Lower lobe of right lung (tissue), 2 donors: Measurements from ENCODE around the gene TRIM14. TPM values are rescaled to one million over a fixed set of nuclear protein-coding genes. Genes with fewer than 3 reads are reported as not detected.
A peak's percentile ranks its signal among the peaks of the same experiment; 100 is the strongest.

ENCODE experiments used
- ATAC-seq, 2 donors: fragments of 200-7000 bp; cut with Tn5 transposase; one replicate each; pipeline ENCODE4 v1.9.1; 2020 to 2022; ENCODE audit warnings: mild to moderate bottlenecking in 2 of 2, moderate library complexity in 2 of 2
- DNase-seq: peaks from one replicate; pipeline ENCODE4 v3.0.0-alpha.2; 2020
- H3K27ac ChIP-seq: fragments of 200-600 bp; one replicate; pipeline ENCODE4 v1.8.0; 2022
- H3K27me3 ChIP-seq: fragments of 200-600 bp; one replicate; pipeline ENCODE4 v1.8.0; 2022; ENCODE audit warnings: low read depth
- H3K36me3 ChIP-seq: fragments of 200-600 bp; one replicate; pipeline ENCODE4 v1.8.0; 2022; ENCODE audit warnings: mild to moderate bottlenecking
- H3K4me1 ChIP-seq: fragments of 200-600 bp; one replicate; pipeline ENCODE4 v1.8.0; 2022
- H3K4me3 ChIP-seq: fragments of 200-600 bp; one replicate; pipeline ENCODE4 v1.8.0; 2022; ENCODE audit warnings: mild to moderate bottlenecking
- H3K9me3 ChIP-seq: fragments of 200-600 bp; one replicate; pipeline ENCODE4 v1.8.0; 2022
- intact Hi-C: fragments of 100-400 bp; cut with DNase I; formaldehyde crosslinking; loops from one replicate; pipeline ENCODE4 v1.11.0; 2022
- total RNA-seq: library from RNA; stranded (reverse); fragmentation: NEBNext Ultra II Directional; extraction: Animal tissue kit (Norgen Biotek cat#: 25700); gene quantifications from one replicate; pipeline ENCODE4 v1.2.1, GENCODE V29; 2021
- TF ChIP-seq, protein P1 (sequence below): fragments of 200-600 bp; IDR thresholded peaks from one replicate; pipeline ENCODE4 v1.8.0; 2022; ENCODE audit warnings: antibody characterized with exemption, mild to moderate bottlenecking
- donor health status: DM: no; HTN: yes; CAD: no; lungs with severe emphysema.

The TRIM14 gene
- total RNA-seq, 1 donor from 2014 or later, result 82.5 TPM

- intact Hi-C loops, result no loop called here
- Histone ChIP-seq H3K9me3 (no peaks in the 10 kb centered on the region), H3K4me1 (peaks cover 10% of the 10 kb centered on the region), H3K4me3 (no peak overlapping the region), H3K36me3 (peaks cover 84% of the 10 kb centered on the region), H3K27me3 (no peaks in the 10 kb centered on the region), H3K27ac (no peak overlapping the region)
- no peak for DNase-seq
- TF ChIP-seq, protein P1, sequence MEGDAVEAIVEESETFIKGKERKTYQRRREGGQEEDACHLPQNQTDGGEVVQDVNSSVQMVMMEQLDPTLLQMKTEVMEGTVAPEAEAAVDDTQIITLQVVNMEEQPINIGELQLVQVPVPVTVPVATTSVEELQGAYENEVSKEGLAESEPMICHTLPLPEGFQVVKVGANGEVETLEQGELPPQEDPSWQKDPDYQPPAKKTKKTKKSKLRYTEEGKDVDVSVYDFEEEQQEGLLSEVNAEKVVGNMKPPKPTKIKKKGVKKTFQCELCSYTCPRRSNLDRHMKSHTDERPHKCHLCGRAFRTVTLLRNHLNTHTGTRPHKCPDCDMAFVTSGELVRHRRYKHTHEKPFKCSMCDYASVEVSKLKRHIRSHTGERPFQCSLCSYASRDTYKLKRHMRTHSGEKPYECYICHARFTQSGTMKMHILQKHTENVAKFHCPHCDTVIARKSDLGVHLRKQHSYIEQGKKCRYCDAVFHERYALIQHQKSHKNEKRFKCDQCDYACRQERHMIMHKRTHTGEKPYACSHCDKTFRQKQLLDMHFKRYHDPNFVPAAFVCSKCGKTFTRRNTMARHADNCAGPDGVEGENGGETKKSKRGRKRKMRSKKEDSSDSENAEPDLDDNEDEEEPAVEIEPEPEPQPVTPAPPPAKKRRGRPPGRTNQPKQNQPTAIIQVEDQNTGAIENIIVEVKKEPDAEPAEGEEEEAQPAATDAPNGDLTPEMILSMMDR, result no peak
- ATAC-seq, result no peak
Observed at GRCh38 chr9:98083566-98084183, 35.3 kb downstream of the TRIM14 start.

DNA sequence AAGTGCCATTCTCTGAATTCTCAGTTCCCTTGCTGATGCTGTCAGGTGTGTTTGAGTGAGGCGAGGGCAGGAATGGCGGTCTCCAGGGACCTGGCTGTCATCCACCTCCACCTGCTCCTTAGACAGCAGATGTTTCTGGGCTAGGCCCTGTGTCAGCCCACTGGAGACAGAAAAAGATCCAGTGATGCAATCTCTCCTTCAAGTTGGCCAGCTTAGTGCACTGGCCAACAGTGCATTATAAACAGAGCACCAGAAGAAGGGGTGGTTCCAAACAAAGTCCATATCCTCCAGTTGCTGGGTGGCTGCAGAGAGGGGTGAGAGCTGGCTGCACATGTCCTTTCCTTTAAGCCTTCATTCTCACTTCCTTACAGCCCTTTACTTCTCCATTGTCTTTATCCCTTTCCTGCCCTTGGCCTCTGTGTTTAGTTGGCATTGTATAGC, 35.9 kb downstream of the TRIM14 start:
- ATAC-seq (peak; percentile 4 to 54), DNase-seq (no peak)
- H3K4me3 ChIP-seq, result no peak overlapping the region
- peaks cover 10% of the 10 kb centered on the region for H3K4me1 ChIP-seq
- no peaks in the 10 kb centered on the region for H3K27me3 ChIP-seq
- H3K9me3 ChIP-seq, result no peaks in the 10 kb centered on the region
- no peak overlapping the region for H3K27ac ChIP-seq
- TF ChIP-seq, protein P1, result no peak
- intact Hi-C loops, result no loop called here
- H3K36me3 ChIP-seq, result peaks cover 89% of the 10 kb centered on the region

DNA sequence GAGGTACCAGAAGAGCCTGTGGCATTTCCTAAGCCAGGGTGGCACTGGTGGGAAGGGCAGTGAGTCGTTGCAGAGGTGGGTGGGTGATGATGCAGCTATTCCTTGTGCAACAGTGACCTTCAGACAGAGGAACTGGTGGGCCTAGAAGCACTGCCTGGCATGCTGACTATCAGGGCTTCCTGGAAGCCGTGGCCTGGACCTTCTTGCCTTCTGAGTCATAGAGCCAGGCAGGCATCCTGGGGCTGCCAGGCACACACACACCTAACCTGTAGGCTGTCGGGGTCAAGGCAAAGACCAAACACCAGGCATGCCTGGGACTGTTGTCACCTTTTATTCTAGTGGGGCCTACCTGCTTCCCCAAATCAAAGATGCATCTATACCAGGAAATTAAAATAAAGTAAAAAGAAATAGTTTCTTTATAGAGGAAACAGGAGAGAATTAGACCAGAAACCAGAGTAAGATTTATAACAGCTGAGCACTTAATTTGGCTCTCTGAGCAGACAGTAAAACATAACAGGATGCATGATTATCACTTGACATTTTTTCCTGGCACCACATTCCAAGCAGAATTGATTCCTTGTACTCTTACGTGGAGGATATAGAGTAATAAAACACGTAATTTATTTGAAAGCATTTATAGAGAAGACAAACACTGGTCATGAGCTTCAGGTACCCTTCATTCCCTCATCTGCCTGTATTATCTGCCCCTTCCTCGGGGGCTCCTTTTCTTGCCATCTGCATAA, 37.4 kb downstream of the TRIM14 start:
- no peaks in the 10 kb centered on the region for H3K9me3 ChIP-seq
- H3K27ac ChIP-seq, result peak overlapping the region; percentile 22
- ATAC-seq, result peak; percentile 66 to 70
- no peak overlapping the region for H3K4me3 ChIP-seq
- H3K27me3 ChIP-seq, result no peaks in the 10 kb centered on the region
- TF ChIP-seq, protein P1, result no peak
- peak; percentile 64 for DNase-seq
- H3K4me1 ChIP-seq, result peaks cover 10% of the 10 kb centered on the region
- H3K36me3 ChIP-seq, result peaks cover 89% of the 10 kb centered on the region
- intact Hi-C loops, result no loop called here

DNA sequence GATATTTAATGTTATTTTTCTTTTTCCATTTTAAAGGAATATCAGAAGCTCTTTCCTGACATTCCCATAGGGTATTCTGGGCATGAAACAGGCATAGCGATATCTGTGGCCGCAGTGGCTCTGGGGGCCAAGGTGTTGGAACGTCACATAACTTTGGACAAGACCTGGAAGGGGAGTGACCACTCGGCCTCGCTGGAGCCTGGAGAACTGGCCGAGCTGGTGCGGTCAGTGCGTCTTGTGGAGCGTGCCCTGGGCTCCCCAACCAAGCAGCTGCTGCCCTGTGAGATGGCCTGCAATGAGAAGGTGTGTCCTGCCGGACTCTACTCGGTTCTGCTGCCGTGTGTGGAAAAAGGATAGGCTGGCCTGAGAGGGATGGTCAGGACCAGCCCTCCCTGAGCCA, 38.2 kb downstream of the TRIM14 start:
- Histone ChIP-seq H3K9me3 (no peaks in the 10 kb centered on the region), H3K27ac (no peak overlapping the region), H3K4me3 (no peak overlapping the region), H3K36me3 (peaks cover 80% of the 10 kb centered on the region), H3K27me3 (no peaks in the 10 kb centered on the region), H3K4me1 (peaks cover 17% of the 10 kb centered on the region)
- intact Hi-C loops, result no loop called here
- DNase-seq (no peak), ATAC-seq (no peak)
- TF ChIP-seq, protein P1, result no peak

DNA sequence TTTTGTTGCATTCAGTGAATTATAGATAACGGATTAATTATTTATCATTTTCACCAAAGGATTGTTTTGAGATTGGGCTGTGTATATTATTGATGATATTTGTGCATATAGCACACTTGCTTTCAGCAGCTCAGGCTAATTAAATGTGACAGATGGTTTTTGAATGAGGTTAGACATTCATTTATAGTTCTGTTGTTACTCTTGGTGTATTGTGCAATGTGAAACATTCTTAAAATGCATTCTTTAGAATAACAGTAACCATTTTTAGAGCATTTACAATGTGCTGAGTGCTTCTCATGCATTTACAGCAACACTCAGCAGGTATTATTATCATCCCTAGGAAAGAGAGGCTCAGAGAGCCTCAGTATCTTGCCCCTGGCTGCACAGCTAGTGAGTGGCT, 38.7 kb downstream of the TRIM14 start:
- intact Hi-C loops, result no loop called here
- H3K27me3 ChIP-seq, result no peaks in the 10 kb centered on the region
- TF ChIP-seq, protein P1, result no peak

More for the DNA sequence above, 38.7 kb downstream of the TRIM14 start:
- no peak for ATAC-seq
- Histone ChIP-seq H3K36me3 (peaks cover 78% of the 10 kb centered on the region), H3K4me1 (peaks cover 20% of the 10 kb centered on the region), H3K4me3 (no peak overlapping the region), H3K27ac (no peak overlapping the region), H3K9me3 (no peaks in the 10 kb centered on the region)
- DNase-seq, result no peak
